Measurements from ENCODE around the gene TMEM129. TPM values are rescaled to one million over a fixed set of nuclear protein-coding genes. Genes with fewer than 3 reads are reported as not detected.

The TMEM129 gene
- total RNA-seq, 1 experiment from 2014 or later = 41.2 TPM

- no peak overlapping the region for H2AFZ ChIP-seq
- TF ChIP-seq CTCF (conservative IDR thresholded peaks at IDR 0.05) (no peak), EZH2 (IDR thresholded peaks at IDR 0.05; ENCODE audit: low read depth) (no peak)
- no TSS peak for BruUV-seq (replicated peaks)
- no peaks in the 10 kb centered on the region for H3K9me2 ChIP-seq (ENCODE audit: insufficient read depth)
- no peak overlapping the region for H3K4me2 ChIP-seq
- no peaks in the 10 kb centered on the region for H3K4me1 ChIP-seq (replicated peaks; ENCODE audit: insufficient read depth)
- no peaks in the 10 kb centered on the region for H3K27me3 ChIP-seq (ENCODE audit: insufficient read depth, low read depth)
- ChIA-PET POLR2A (ENCODE audit: unreplicated experiment) (interaction anchor here (0.6 kb wide), 1 partner anchor 762 kb away, joined by 3 read pairs; no protein-coding TSS in a partner anchor), CTCF (interaction anchor here (0.8 kb wide), 1 partner anchor 129 kb away, joined by 4 read pairs; no protein-coding TSS in a partner anchor)
- no peak overlapping the region for H3K4me3 ChIP-seq
- intact Hi-C loops (cut with micrococcal nuclease; ENCODE audit: unreplicated experiment) = no loop called here
- DNase-seq = no peak
- H3K79me2 ChIP-seq (ENCODE audit: low read depth) = no peaks in the 10 kb centered on the region
- H3K9me3 ChIP-seq (ENCODE audit: insufficient read depth, low read depth) = no peaks in the 10 kb centered on the region
- H3K27ac ChIP-seq = no peak overlapping the region
- peaks cover 35% of the 10 kb centered on the region; the same call in 1 of the 2 replicates for H3F3A ChIP-seq (ENCODE audit: insufficient read depth, low read depth)
- no peaks in the 10 kb centered on the region for H3K36me3 ChIP-seq (ENCODE audit: low read depth)
- H4K20me1 ChIP-seq (ENCODE audit: insufficient read depth) = no peaks in the 10 kb centered on the region; the same call in 1 of the 2 replicates
These were observed 25.9 kb upstream of the TMEM129 start for GRCh38 chr4:1746919-1747602.

GRCh38 chr4:1746265-1746691 is 25.2 kb upstream of the TMEM129 start:
- CTCF ChIA-PET = no interaction called here
- Histone ChIP-seq H3K27ac (no peak overlapping the region), H3F3A (ENCODE audit: insufficient read depth, low read depth) (peaks cover 35% of the 10 kb centered on the region; the same call in 1 of the 2 replicates), H3K9me3 (ENCODE audit: insufficient read depth, low read depth) (no peaks in the 10 kb centered on the region), H3K4me2 (no peak overlapping the region), H3K4me3 (no peak overlapping the region), H3K4me1 (replicated peaks; ENCODE audit: insufficient read depth) (no peaks in the 10 kb centered on the region), H4K20me1 (ENCODE audit: insufficient read depth) (no peaks in the 10 kb centered on the region; the same call in 1 of the 2 replicates), H2AFZ (no peak overlapping the region), H3K79me2 (ENCODE audit: low read depth) (no peaks in the 10 kb centered on the region), H3K9me2 (ENCODE audit: insufficient read depth) (no peaks in the 10 kb centered on the region), H3K36me3 (ENCODE audit: low read depth) (no peaks in the 10 kb centered on the region), H3K27me3 (ENCODE audit: insufficient read depth, low read depth) (no peaks in the 10 kb centered on the region)
- intact Hi-C loops (cut with micrococcal nuclease; ENCODE audit: unreplicated experiment) = no loop called here
- TF ChIP-seq CTCF (conservative IDR thresholded peaks at IDR 0.05) (peak; percentile 83), EZH2 (IDR thresholded peaks at IDR 0.05; ENCODE audit: low read depth) (no peak)
- no TSS peak for BruUV-seq (replicated peaks)
- peak; percentile 51 to 76 for DNase-seq
- POLR2A ChIA-PET (ENCODE audit: unreplicated experiment) = interaction anchor here (0.6 kb wide), 1 partner anchor 761 kb away, joined by 3 read pairs; no protein-coding TSS in a partner anchor

- no peaks in the 10 kb centered on the region for H3K4me1 ChIP-seq (replicated peaks; ENCODE audit: insufficient read depth)
- intact Hi-C loops (cut with micrococcal nuclease; ENCODE audit: unreplicated experiment) = no loop called here
- H3F3A ChIP-seq (ENCODE audit: insufficient read depth, low read depth) = peaks cover 35% of the 10 kb centered on the region; the same call in 1 of the 2 replicates
- H3K36me3 ChIP-seq (ENCODE audit: low read depth) = no peaks in the 10 kb centered on the region
- ChIA-PET CTCF (interaction anchor here (0.6 kb wide), 2 partner anchors 21 to 422 kb away, joined by 3 to 4 read pairs; no protein-coding TSS in a partner anchor), POLR2A (ENCODE audit: unreplicated experiment) (no interaction called here)
- H2AFZ ChIP-seq = no peak overlapping the region
- no peaks in the 10 kb centered on the region for H3K79me2 ChIP-seq (ENCODE audit: low read depth)
- DNase-seq = no peak
- no peaks in the 10 kb centered on the region for H3K9me2 ChIP-seq (ENCODE audit: insufficient read depth)
- no TSS peak for BruUV-seq (replicated peaks)
- no peaks in the 10 kb centered on the region; the same call in 1 of the 2 replicates for H4K20me1 ChIP-seq (ENCODE audit: insufficient read depth)
- no peaks in the 10 kb centered on the region for H3K27me3 ChIP-seq (ENCODE audit: insufficient read depth, low read depth)
- no peaks in the 10 kb centered on the region for H3K9me3 ChIP-seq (ENCODE audit: insufficient read depth, low read depth)
- H3K27ac ChIP-seq = no peak overlapping the region
- TF ChIP-seq EZH2 (IDR thresholded peaks at IDR 0.05; ENCODE audit: low read depth) = no peak
- no peak for TF ChIP-seq CTCF (conservative IDR thresholded peaks at IDR 0.05)
- H3K4me3 ChIP-seq = no peak overlapping the region
- no peak overlapping the region for H3K4me2 ChIP-seq
These were observed 24.6 kb upstream of the TMEM129 start for GRCh38 chr4:1745697-1746096.

Data from PC-9 (cell line).